ENCODE measurements around the gene SH3BGRL3.

DNA sequence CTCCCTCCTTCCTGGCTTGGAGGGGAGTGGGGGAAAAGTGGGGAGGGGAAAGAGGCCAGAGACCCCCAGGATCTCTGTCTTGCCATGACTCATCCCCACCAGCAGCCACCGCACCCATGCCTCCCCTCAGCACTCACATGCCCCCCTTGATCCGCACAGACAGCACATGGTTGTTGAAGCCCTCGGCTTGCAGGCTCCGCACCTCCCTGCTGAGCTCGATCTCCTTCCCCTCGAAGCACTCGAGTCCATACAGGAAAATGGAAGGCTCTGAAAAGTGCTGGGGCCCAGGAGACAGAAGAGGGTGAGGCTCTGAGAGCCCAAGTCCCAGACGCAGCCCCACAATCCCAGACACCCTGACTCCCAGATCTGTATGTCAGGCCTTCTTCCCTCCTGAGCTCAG, 48.7 kb downstream of the SH3BGRL3 start:
- no peak for TF ChIP-seq CTCF (IDR thresholded peaks at IDR 0.05)
- no peak for TF ChIP-seq POLR2A (IDR thresholded peaks at IDR 0.05)

Measured in tibial nerve (tissue), 3 donors.